ENCODE results near the gene COL25A1.
A peak's percentile ranks its signal among the peaks of the same experiment; 100 is the strongest.

Gene COL25A1

DNA sequence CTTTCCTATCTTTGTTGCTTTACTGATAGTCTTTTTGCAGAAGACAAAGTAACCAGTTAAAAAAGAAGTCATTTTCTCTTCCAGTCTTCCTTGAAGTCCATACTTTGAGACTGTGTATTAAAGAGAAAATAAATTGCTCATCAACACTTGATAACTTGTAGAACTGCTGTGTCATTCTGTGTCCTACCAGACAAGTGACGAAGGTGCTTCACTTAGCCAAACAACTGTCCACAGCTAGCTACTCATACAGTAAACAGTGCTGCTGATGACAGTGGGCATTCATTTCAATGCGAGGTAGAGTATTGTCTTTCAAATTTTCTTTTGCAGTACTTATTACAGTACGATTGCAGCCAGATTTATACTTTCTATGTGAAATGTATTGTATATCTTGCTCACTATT lies 11.5 kb downstream of the COL25A1 start:
- DNase-seq, result no peak

GRCh38 chr4:109278594-109279031 lies 23.8 kb downstream of the COL25A1 start:
- peak; percentile 2 for DNase-seq

- peak; percentile 15 for DNase-seq
Observed at GRCh38 chr4:109276482-109277095, 25.9 kb downstream of the COL25A1 start.

DNA sequence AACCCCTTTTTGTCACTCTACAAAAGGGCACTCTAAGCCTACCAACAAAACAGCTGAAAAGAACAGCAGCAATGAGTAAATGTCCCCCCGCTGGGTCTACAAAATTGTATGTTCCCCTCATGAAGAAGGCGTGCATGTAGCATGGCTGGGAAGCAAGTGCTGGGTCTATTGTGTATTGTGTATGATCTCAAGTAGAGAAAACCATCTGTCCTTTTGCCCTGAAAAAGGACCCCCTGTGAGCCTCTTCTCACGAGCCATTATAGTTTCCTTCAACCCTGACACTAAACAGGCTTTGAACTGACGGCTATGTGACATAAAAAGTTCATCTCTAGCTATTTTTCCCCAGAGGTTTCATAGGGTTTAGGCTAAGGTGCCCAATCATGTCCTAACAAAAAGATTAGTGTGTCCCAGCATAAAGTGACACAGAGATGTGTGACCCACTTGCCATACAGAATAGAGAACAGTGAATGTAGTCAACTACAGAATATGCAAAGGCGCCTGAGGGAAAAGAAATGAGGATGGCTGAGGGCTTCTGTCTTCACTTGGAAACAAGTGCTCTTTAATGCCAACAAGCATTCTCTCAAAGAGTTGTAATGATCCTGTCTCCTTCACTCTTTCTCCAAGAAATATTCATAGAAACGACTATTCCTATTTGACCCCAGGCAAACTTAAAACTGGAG lies 27.3 kb downstream of the COL25A1 start:
- DNase-seq, result no peak

DNA sequence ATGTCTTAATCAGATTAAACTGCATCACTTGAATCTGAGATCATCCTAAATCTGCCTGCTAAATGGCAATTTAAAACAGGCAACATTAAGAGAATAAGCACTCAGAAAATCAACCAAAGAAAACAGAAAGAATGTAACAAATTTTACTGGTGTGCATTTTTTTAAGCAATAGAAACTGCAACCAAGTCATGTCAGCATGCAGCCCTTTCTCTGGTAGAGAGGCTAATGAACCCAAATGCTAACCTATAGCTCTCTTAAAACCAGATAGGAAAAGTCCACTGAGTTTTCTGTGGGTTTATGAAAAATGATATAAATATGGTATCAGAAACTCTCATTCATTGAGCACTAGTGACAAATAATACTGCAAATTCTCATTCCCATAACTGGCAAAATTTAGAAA lies 35.6 kb downstream of the COL25A1 start:
- no peak for DNase-seq

DNA sequence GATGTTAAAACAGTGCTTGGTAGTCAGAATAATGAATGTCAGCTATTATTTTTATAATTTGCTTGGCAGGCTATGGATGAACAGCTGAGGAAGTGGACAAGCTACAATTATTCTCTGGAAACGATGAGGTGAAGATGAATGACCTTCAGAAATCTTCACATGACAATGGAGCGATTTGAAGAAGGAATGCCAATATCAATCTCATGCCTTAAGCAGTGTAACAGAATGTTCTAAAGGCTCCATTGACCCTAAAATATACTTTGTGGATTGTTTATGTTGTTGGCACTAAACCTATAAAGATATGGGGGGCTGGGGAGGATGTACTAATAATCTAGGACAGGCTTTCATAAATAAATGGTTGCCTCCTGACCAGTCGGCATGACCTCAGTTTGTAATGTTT lies 36.2 kb downstream of the COL25A1 start:
- DNase-seq, result no peak

DNA sequence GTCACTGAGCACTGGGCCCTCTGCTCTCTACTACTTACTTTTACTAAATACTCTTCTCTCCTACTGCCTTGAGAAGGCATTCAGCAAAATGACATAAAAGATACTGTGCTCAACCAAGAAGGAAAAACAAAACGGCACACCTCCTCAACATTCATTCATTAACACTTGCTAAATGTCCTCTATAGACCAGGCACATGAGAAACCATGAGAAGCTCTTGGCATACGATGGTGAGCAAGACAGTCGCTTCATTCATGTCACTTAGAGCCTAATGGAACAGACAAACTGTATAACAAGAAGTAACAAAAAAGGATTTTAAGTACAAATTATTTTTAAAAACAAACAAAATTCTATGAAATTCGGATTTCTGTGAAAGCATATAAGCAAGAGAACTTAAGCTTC lies 38.7 kb downstream of the COL25A1 start:
- no peak for DNase-seq

- DNase-seq, result no peak
Observed at GRCh38 chr4:109256818-109257217, 45.6 kb downstream of the COL25A1 start.

- no peak for DNase-seq
Observed at GRCh38 chr4:109254845-109255244, 47.6 kb downstream of the COL25A1 start.

- no peak for DNase-seq
Observed at GRCh38 chr4:109251396-109251795, 51.1 kb downstream of the COL25A1 start.

DNA sequence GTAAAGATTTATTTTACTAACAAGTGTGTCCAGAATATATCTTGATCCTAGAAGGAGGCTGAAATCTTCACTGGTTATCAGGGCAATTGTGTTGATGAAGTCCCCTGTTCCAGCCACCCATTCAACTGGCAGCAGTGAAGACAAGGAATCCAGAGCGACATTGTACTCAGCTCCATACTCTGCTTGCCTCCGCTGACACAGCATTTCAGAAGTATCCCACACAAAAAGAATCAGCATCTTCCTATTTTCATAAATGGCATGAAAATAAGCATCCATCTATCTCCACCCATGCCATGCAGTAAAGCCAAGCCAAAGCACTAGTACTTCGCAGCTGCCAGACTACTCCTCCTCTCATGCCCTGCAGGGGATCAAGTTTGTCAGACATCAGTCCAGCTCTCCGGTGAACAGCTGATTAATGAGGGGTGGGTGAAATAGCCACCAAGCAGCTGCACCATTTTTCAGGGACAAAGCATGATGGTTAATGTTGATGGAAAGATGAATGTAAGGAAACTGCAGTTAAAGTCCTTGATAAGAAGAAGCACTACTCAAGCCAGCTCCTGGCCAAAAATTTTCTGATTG lies 54.0 kb downstream of the COL25A1 start:
- no peak for DNase-seq

- DNase-seq, result no peak
Observed at GRCh38 chr4:109243871-109244270, 58.6 kb downstream of the COL25A1 start.

DNA sequence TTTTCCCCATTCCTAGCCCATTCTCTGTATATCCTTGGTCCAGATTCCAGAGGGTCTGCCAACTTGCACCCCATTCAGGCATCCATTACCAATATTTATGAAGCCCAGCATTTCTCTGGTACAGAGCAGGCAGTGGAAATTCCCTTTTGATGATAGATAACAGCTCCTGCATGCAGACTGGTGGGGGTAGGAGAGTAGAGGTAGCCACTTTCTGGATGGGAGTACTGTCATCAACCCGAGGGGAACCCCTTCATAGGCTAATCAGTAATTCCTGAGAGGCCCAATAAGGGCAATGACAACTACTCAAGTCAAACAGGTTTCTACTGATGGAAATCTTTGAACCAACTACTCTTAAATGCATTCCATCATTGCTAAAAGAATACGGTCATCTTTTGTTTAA lies 63.7 kb downstream of the COL25A1 start:
- DNase-seq, result no peak

DNA sequence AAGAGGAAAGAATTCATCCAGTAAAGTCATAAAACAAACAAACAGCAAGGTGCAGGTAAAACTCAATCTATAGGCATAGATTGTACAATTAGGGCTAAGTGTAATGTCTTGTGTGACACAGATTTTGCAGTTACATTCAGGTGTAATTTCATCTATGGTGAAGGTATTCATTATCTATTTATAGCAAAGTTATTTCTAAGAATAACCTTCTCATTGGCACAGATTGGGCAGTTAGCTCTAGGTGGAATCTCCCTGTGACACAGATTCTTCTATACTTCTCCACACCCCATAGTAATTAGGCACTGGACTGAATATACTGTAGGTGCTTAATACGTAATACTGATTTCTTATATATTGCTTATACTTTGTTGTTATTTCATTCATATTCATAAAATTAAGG lies 66.8 kb downstream of the COL25A1 start:
- DNase-seq, result no peak

DNA sequence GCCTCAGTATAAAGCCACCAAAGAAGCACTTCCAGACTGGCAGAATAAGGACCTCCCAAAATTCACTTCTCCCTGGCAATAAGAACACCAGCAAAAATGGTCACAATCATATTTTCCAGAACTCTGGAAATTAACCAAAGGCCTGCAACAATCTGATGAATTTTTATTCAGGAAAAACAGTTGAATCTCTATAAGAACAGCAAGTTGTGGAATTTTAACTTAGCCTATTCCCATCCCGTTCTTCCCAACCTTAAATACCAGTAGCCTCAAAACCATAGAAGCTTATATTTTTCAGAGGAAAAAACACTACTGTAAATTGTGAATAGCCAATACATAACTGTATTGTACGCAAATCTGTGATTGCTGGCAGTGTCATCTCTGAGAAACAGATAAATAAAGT lies 67.9 kb downstream of the COL25A1 start:
- no peak for DNase-seq

- DNase-seq, result no peak
Observed at GRCh38 chr4:109233570-109233969, 68.9 kb downstream of the COL25A1 start.

GRCh38 chr4:109232681-109233080 lies 69.8 kb downstream of the COL25A1 start:
- no peak for DNase-seq

DNA sequence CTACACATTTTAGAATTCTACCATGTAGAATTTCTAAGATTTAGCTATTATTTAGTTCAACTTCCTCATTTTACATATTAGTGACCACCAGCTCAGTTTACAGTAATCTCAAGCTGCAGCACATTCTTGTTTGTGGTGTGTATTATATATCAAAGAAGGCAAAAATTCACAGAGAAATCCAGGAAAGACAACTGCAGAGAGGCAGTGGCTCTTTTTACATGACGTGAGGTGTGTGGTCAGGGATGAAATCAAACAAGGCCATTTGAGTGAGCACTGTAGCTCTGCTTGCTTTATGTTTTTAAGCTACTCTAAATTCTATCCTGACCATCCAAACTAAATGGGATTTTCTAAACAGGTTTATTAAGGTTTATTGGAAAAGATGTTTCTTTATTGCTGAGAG lies 71.1 kb downstream of the COL25A1 start:
- DNase-seq, result no peak

- no peak for DNase-seq
Observed at GRCh38 chr4:109229028-109229427, 73.4 kb downstream of the COL25A1 start.

- no peak for DNase-seq
Observed at GRCh38 chr4:109218288-109218687, 84.2 kb downstream of the COL25A1 start.

GRCh38 chr4:109216085-109216696 lies 86.3 kb downstream of the COL25A1 start:
- DNase-seq, result no peak

DNA sequence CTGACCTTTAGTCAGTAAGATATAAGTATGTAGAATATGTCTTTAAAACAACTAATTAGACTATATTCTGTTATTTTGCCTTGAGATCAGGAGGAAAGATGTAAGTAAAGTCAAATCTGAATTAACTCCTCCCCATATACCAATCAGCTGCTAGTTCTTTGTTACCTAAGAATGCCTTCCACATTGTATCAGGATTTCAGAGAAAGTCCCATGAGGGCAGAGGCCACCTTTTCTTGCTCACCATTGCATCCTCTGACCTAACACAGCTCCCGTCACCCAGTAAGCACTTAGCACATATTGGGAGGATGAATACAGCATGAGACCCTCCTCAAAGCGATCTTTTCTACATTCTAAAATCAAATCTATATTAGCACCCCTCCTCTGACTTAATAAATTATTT lies 87.0 kb downstream of the COL25A1 start:
- DNase-seq, result no peak

DNA sequence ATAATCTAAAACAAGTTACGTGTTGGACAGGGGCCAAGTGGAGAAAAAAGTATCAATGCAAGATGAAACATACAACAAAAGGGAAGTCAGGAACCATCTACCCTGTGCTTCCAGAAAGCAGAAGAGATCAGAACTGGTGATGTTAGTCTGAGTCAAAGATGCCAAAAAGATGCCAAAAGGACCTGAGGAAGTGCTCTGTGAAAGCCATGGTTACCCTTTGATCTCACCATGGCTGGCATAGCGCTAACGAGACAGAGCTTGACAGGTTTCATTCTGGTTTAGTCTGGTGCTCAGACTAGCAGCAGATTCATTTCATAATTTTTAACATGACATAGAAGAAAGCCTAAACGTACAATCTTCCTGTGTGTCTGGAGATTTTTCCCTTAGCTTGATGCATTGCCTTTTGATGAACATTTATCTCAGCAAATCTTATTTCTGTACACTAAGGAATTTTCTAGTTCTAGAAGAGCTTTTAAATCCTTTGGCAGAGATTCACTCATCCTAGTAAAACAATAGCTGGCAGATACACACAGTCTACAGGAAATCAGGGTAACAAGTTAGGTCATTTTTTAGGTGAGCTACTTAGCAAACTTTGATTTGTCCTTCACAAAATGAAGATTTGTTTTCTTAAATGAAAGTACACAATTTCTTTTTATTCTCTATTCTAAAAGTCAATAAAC lies 87.7 kb downstream of the COL25A1 start:
- DNase-seq, result no peak

- DNase-seq, result no peak
Observed at GRCh38 chr4:109213056-109213455, 89.4 kb downstream of the COL25A1 start.
